Stimulated activated CD4-positive, alpha-beta T cell treated with anti-CD3 and anti-CD28 coated beads, Interleukin-12 subunit alpha, Interleukin-12 subunit beta, amount 100 ng/mL, for 48 hours (primary cell): Measurements from ENCODE around the gene VSTM2A.
"Not testable (repeated sequence)": the region's sequence is repeated elsewhere in the genome, so short reads cannot be mapped to it uniquely, and the experiment has no call there.

Experiments used
- DNase-seq, 3 donors: peaks; one replicate each; pipeline ENCODE4 v3.0.0-alpha.2; 2020; ENCODE audit warnings: low read depth in 2 of 3, low spot score in 1 of 3

The VSTM2A gene

DNA sequence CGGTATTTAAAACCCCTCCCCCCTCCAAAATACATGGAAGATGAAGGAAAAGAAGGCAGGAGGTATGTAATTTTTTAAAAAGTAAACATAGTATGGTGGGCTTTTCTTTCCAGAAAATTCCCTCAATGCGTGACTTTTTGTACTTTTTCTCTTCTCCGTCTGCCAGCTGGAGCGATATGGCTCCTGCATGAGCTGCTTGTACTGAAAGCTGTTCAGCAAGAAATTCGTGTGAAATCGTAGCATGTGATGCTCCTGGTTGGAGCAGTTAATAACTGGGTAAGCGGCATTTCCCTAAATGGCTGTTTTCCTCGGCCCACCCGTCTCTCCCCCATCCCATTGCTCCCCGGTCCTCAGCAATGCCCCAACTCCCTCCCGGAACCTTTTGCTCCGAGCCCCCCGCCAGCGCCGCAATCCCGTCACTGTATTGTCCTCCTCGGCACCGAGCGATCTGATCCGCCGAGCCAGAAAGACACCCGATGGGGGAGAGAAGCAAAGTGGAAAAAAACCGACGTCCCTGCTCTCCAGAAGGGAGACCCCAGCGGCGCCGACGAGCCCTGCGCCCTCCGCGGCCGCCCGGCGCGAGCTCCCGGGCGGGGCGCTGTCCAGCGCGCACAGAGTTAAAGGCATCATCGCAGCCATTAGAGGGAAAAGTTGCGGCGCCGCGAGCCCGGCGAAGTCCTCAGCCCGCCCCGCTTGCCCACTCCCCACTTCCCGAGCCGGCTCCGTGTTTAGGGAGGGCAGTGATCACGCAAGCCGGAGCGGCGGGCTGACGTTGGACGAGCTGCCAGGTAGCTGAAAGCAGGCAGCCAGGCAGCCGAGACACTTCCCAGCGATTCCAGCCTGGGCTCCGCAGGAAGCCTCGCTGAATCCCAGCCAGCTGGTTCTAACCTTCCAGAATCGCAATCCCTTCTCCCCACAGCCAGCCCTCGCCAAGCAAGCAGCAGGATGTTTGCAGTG lies at the start of gene VSTM2A:
Gene VSTM2A (plus strand): TSS at position 707 of the 957 bp plus-strand sequence. CDS start 356 bp downstream, outside the sequence.
- no peak for DNase-seq

DNA sequence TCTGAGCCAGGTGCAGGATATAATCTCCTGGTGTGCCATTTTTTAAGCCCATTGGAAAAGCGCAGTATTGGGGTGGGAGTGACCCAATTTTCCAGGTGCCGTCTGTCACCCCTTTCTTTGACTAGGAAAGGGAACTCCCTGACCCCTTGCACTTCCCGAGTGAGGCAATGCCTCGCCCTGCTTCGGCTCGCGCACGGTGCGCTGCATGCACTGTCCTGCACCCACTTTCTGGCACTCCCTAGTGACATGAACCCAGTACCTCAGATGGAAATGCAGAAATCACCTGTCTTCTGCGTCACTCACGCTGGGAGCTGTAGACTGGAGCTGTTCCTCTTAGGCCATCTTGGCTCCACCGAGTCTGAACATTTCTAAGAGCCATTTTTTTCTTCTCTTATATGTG lies 37.6 kb upstream of the VSTM2A start:
- DNase-seq, result not testable (repeated sequence)

- DNase-seq, result no peak
These were observed 12.6 kb upstream of the VSTM2A start for GRCh38 chr7:54529568-54529967.

DNA sequence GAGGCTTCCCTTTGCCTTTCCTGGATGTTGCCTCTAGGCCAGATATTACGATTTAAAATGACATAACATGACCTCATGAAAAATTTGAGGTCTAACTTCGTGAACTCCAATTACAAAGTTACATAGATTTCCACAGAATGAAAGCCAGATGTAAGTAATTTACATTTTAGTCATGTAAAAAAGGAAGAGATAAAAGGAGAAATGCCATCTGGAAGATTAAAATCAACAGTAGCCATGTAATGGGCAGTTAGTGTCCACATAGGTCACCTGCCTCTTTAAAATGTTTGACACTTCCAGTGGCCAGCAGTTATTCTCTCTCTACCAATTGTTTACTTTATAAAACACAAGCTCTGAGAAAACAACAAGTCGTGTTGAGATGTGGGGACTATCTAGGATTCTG lies 4.1 kb upstream of the VSTM2A start:
- no peak for DNase-seq

DNA sequence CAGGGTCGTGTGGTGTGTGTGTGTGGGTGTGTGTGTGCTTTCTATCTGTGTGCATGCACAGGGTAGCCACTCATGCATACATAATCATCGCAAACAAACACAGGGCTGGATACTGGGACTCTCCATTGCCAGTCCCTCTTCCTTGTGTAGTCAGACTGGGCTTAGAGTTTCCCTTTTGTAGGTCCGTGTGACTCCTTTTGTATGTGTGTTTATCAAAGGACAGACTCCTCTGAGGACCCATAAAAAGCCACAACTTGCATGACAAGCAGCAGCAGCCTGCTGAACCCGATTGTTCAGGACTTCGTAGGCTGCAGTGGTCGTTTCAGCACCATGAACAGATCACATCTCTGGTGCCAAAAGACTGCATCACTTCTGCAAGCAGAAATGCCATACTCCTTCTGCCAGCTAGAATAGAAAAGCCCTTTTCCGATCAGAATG lies 895 bp downstream of the VSTM2A start:
- no peak for DNase-seq

GRCh38 chr7:54544149-54544526 lies 2.0 kb downstream of the VSTM2A start:
- DNase-seq, result no peak

DNA sequence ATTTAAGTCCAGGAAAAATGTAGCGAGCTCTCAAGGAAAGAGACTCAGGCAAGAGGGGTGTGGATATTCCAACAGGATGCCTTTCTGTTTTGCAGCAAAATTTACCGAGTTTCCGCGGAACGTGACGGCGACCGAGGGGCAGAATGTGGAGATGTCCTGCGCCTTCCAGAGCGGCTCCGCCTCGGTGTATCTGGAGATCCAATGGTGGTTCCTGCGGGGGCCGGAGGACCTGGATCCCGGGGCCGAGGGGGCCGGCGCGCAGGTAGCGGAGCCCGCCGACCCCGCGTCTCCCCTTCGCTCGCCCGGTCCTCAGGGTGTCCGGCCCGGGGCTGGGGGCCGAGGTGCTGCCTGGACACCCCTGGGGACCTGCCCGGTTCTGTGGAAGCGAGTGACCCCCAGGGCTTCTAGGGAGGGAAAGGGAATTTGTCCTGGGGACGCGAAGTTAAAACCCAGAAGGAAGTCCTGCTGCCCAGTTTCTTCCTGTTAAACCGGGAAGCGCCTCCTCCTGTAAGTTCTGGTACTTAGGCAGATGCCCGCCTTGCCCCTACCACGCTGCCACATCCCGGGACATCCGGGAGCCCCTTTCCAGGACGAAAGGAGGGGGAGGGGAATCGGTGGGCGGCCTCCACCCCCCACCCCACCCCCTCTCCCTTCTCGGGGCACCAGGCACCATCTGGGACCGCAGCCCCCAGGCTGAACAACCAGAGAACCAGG lies 2.5 kb downstream of the VSTM2A start:
- no peak for DNase-seq

DNA sequence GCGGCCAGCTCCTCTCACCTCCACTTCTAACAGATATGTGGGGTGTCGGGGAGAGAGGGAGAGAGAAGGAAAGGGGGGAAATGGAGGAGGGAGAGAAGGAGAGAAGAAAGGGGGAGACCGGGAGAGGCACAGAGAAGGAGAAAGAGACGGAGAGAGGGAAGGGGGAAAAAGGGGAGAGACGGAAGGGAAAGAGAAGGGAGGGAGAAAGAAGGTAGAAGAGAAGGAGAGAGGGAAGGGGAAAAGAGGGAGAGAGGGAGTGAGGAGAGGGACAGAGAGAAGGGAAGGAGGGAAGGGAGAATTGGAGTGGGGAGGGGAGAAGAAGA lies 3.0 kb downstream of the VSTM2A start:
- no peak for DNase-seq

- no peak for DNase-seq
These were observed 4.2 kb downstream of the VSTM2A start for GRCh38 chr7:54546081-54546985.

DNA sequence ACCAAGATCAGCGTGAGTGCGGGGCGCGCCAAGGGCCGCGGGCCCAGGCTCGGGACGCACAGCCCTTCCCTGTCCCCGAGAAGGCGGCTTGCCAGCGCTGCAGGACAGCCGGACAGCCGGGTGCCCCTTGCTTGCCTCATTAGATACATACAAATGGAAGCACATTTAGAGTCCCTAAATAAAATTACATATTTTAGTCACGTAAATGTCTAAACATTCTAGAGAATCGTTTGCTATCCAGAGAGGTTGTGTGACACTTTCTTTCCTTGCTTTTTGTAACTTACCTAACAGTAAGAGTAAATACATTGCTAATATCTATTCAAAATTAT lies 4.8 kb downstream of the VSTM2A start:
- no peak for DNase-seq

DNA sequence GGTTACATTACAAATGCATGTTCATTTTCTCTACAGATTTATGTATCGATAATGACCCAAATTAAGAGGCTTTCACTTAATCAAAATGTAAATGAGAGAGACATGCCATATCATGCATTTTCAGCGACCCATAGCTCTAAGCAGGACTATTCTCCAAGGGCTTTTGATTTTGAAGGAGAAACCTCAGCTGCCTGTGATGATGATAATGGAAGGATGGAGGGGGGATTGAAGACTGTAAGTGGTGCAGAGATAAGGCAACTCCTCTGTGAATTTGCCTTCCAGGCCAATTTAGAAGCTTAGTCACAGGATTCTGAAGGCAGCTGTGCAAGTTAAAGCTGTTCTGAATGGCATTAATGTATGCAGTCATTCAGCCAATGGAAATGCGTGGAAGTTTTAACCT lies 8.3 kb downstream of the VSTM2A start:
- DNase-seq, result no peak

GRCh38 chr7:54556121-54556520 lies 13.9 kb downstream of the VSTM2A start:
- no peak for DNase-seq

DNA sequence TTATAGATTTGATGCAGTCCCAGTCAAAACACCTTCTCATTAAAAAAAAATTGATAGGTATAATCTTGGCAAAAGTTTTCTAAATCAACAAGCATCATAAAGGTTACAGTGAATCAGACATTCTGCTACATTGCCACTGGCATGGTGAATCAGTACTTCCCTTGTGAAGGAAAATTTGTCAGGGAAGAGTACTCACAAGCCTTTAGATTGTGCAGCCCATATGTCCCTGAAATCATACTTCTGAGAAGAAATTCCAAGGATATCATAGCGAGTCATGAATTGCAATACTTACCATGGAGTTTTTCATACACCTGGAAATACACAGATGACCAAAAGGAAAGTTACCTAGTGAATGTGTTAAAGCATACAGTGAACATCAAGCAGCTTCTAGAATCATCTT lies 17.2 kb downstream of the VSTM2A start:
- no peak for DNase-seq

DNA sequence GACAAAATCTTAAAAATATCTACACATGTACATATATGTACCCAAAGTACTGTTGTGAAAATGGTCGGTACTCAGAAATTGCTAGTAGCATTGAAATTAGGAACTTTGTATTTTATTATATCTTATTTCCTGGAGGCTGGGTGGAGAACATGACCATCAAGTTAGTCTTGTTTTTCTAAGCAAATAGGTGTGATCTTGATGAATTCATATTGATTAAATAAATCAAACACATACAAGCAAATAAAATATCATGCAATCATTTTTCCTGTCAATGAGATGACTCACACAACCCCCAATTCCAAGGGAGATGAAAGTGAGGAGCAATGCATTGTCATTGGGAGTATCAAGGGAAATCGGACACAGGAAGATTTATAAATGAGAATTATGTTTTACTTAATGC lies 18.0 kb downstream of the VSTM2A start:
- no peak for DNase-seq

DNA sequence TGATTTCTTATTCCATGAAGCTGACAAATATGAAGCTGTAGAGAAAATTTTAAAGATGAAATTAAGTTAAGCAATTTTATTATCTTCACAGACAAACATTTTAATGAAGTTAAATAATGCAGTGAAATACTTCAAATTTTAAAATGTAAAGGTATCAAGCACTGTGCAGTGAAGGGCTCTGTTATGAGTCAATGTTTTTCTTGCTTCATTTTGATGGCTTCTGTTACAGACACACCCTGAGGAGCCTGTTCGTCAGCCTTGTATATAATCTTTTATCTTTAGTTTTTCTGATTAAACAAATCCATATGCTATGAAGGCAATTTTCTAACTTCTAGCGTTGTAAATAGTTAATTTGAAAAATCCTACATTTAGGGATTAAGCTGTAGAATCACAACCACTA lies 18.5 kb downstream of the VSTM2A start:
- DNase-seq, result no peak

- no peak for DNase-seq
These were observed 21.2 kb downstream of the VSTM2A start for GRCh38 chr7:54563329-54563916.

- no peak for DNase-seq
These were observed 23.3 kb downstream of the VSTM2A start for GRCh38 chr7:54565432-54565831.

DNA sequence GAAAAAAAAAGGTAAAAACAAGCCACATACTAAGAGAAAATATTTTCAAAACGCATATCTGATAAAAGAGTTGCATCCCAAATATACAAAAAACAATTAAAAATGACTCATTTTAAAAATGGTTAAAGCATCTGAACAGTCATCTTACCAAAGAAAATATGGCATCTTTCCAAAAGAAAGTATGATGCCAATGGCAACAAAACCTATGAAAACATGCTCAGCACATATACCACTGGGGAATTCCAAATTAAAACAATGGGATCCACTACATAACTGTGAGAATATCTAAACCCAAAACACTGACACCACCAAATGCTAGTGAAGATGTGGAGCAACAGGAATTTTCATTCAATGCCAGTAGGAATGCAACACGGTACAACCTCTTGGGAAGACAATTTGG lies 39.3 kb downstream of the VSTM2A start:
- DNase-seq, result no peak

- DNase-seq, result no peak
These were observed 49.5 kb downstream of the VSTM2A start for GRCh38 chr7:54591404-54592386.

- DNase-seq, result no peak
These were observed 54.6 kb downstream of the VSTM2A start for GRCh38 chr7:54596747-54597146.
